HCT116 (cell line): ENCODE results near the gene APP. TPM values are rescaled to one million over a fixed set of nuclear protein-coding genes. Genes with fewer than 3 reads are reported as not detected.

Experiments
- ELF1 ChIP-seq: IDR thresholded peaks from 2 replicates; pipeline ENCODE4 v1.6.1; 2012; ENCODE audit warnings: low read depth, borderline replicate concordance
- FOSL1 ChIP-seq: IDR thresholded peaks from 2 replicates; pipeline ENCODE4 v1.6.1; 2012; ENCODE audit warnings: low read depth
- JUND ChIP-seq: IDR thresholded peaks from 2 replicates; pipeline ENCODE4 v1.6.1; 2012
- POLR2A ChIP-seq: IDR thresholded peaks from 2 replicates; pipeline ENCODE4 v1.7.0; 2011; ENCODE audit warnings: borderline replicate concordance; ENCODE audit not compliant: insufficient read depth, insufficient read length; ENCODE audit errors: extremely low read depth
- RAD21 ChIP-seq: IDR thresholded peaks from 2 replicates; pipeline ENCODE4 v1.6.1; 2012; ENCODE audit warnings: low read depth, mild to moderate bottlenecking
- SIN3A ChIP-seq: IDR thresholded peaks from 2 replicates; pipeline ENCODE4 v1.6.1; 2012; ENCODE audit warnings: low read depth
- SRF ChIP-seq: IDR thresholded peaks from 2 replicates; pipeline ENCODE4 v1.6.1; 2012; ENCODE audit warnings: low read depth
- ZNF274 ChIP-seq: fragments of 200-500 bp; sonication (Bioruptor generic); IDR thresholded peaks from 2 replicates; pipeline ENCODE4 v1.6.1; 2014; ENCODE audit warnings: mild to moderate bottlenecking, low read depth, low read length, inconsistent platforms
- total RNA-seq: library from RNA; stranded (reverse); gene quantifications from one replicate; pipeline ENCODE4 v1.2.1, GENCODE V29; 2021; ENCODE audit not compliant: unreplicated experiment
- TF ChIP-seq, protein P1 (sequence below): IDR thresholded peaks from 2 replicates; pipeline ENCODE4 v1.6.1; 2012; ENCODE audit warnings: low read depth
- TF ChIP-seq, protein P2 (sequence below), 3 experiments: fragments of 200-600 bp in 1 of 3; sonication (generic) in 1 of 3; IDR thresholded peaks in 2 of 3; conservative IDR thresholded peaks in 1 of 3; 2 replicates each; pipeline ENCODE4 v1.5.1; 2012 to 2017; ENCODE audit warnings: low read depth in 2 of 3, low read length in 2 of 3, antibody characterized with exemption in 1 of 3, borderline replicate concordance in 1 of 3, control low read depth in 1 of 3, mild to moderate bottlenecking in 1 of 3, mixed read lengths in 1 of 3, mixed run types in 1 of 3, moderate library complexity in 1 of 3; ENCODE audit not compliant: insufficient read depth in 1 of 3
- TF ChIP-seq, protein P3 (sequence below): IDR thresholded peaks from 2 replicates; pipeline ENCODE4 v1.6.1; 2012

The APP gene
- total RNA-seq, 1 experiment from 2014 or later, result 267 TPM

DNA sequence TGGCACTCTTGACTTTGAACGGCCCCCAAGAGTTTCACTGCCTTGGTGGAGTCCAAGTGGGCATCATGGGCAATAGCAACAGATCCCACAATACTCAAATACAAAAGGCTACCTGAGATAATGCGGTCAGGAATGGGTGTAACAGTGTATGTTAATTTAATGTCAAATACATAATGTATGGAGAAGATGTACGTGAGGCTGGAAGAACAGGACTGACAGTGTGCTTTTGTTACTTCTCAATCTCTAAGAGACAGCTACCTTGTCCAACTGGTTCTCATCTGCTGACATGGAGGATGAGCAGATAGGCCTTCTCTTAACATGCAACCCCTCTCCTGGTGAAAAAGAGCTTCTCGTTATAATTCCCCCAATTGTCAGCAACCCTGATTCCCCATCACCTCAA, 167.2 kb downstream of the APP start (continued):
- TF ChIP-seq, protein P1, sequence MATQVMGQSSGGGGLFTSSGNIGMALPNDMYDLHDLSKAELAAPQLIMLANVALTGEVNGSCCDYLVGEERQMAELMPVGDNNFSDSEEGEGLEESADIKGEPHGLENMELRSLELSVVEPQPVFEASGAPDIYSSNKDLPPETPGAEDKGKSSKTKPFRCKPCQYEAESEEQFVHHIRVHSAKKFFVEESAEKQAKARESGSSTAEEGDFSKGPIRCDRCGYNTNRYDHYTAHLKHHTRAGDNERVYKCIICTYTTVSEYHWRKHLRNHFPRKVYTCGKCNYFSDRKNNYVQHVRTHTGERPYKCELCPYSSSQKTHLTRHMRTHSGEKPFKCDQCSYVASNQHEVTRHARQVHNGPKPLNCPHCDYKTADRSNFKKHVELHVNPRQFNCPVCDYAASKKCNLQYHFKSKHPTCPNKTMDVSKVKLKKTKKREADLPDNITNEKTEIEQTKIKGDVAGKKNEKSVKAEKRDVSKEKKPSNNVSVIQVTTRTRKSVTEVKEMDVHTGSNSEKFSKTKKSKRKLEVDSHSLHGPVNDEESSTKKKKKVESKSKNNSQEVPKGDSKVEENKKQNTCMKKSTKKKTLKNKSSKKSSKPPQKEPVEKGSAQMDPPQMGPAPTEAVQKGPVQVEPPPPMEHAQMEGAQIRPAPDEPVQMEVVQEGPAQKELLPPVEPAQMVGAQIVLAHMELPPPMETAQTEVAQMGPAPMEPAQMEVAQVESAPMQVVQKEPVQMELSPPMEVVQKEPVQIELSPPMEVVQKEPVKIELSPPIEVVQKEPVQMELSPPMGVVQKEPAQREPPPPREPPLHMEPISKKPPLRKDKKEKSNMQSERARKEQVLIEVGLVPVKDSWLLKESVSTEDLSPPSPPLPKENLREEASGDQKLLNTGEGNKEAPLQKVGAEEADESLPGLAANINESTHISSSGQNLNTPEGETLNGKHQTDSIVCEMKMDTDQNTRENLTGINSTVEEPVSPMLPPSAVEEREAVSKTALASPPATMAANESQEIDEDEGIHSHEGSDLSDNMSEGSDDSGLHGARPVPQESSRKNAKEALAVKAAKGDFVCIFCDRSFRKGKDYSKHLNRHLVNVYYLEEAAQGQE, result no peak
- TF ChIP-seq ELF1 (no peak), POLR2A (no peak), JUND (no peak), ZNF274 (no peak), SRF (no peak), FOSL1 (no peak), RAD21 (no peak), SIN3A (no peak)
- TF ChIP-seq, protein P2, sequence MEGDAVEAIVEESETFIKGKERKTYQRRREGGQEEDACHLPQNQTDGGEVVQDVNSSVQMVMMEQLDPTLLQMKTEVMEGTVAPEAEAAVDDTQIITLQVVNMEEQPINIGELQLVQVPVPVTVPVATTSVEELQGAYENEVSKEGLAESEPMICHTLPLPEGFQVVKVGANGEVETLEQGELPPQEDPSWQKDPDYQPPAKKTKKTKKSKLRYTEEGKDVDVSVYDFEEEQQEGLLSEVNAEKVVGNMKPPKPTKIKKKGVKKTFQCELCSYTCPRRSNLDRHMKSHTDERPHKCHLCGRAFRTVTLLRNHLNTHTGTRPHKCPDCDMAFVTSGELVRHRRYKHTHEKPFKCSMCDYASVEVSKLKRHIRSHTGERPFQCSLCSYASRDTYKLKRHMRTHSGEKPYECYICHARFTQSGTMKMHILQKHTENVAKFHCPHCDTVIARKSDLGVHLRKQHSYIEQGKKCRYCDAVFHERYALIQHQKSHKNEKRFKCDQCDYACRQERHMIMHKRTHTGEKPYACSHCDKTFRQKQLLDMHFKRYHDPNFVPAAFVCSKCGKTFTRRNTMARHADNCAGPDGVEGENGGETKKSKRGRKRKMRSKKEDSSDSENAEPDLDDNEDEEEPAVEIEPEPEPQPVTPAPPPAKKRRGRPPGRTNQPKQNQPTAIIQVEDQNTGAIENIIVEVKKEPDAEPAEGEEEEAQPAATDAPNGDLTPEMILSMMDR (IDR thresholded peaks at IDR 0.05 in 2 of 3, conservative IDR thresholded peaks at IDR 0.05 in 1 of 3; ENCODE audit: borderline replicate concordance in 1 of 3, insufficient read depth in 1 of 3, low read depth in 2 of 3, low read length in 2 of 3), result no peak
- TF ChIP-seq, protein P3, sequence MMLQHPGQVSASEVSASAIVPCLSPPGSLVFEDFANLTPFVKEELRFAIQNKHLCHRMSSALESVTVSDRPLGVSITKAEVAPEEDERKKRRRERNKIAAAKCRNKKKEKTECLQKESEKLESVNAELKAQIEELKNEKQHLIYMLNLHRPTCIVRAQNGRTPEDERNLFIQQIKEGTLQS, result no peak
